GM21390 (cell line): ENCODE results near the gene TRAPPC8.
"Not testable (repeated sequence)": the region's sequence is repeated elsewhere in the genome, so short reads cannot be mapped to it uniquely, and the experiment has no call there.

Experiments
- ATAC-seq: cut with Tn5 transposase; IDR thresholded peaks from one replicate; pipeline ENCODE4 v1.9.1; 2021; ENCODE audit not compliant: unreplicated experiment

The TRAPPC8 gene

GRCh38 chr18:31942999-31943877, at the start of gene TRAPPC8:
TSS of gene TRAPPC8 (minus strand) at chr18:31943128. CDS start at chr18:31942764, 364 bp downstream.
- peak; percentile 77 for ATAC-seq

- peak; percentile 98 for ATAC-seq
Observed at GRCh38 chr18:31990823-31991222, 47.9 kb upstream of the TRAPPC8 start.

- no peak for ATAC-seq
Observed at GRCh38 chr18:31983976-31984375, 41.0 kb upstream of the TRAPPC8 start.

- no peak for ATAC-seq
Observed at GRCh38 chr18:31983020-31983419, 40.1 kb upstream of the TRAPPC8 start.

- ATAC-seq, result no peak
Observed at GRCh38 chr18:31980863-31981262, 37.9 kb upstream of the TRAPPC8 start.

GRCh38 chr18:31979714-31980113, 36.8 kb upstream of the TRAPPC8 start:
- no peak for ATAC-seq

- no peak for ATAC-seq
Observed at GRCh38 chr18:31978616-31979015, 35.7 kb upstream of the TRAPPC8 start.

GRCh38 chr18:31977270-31977872, 34.4 kb upstream of the TRAPPC8 start:
- no peak for ATAC-seq

GRCh38 chr18:31976242-31976641, 33.3 kb upstream of the TRAPPC8 start:
- no peak for ATAC-seq

GRCh38 chr18:31973929-31974546, 31.1 kb upstream of the TRAPPC8 start:
- ATAC-seq, result no peak

GRCh38 chr18:31970617-31971016, 27.7 kb upstream of the TRAPPC8 start:
- no peak for ATAC-seq

- ATAC-seq, result no peak
Observed at GRCh38 chr18:31965316-31965970, 22.5 kb upstream of the TRAPPC8 start.

GRCh38 chr18:31957728-31958127, 14.8 kb upstream of the TRAPPC8 start:
- no peak for ATAC-seq

- no peak for ATAC-seq
Observed at GRCh38 chr18:31954349-31954748, 11.4 kb upstream of the TRAPPC8 start.

- not testable (repeated sequence) for ATAC-seq
Observed at GRCh38 chr18:31953699-31954098, 10.8 kb upstream of the TRAPPC8 start.

- ATAC-seq, result no peak
Observed at GRCh38 chr18:31952223-31952622, 9.3 kb upstream of the TRAPPC8 start.

GRCh38 chr18:31950583-31950982, 7.7 kb upstream of the TRAPPC8 start:
- ATAC-seq, result no peak

GRCh38 chr18:31948349-31948748, 5.4 kb upstream of the TRAPPC8 start:
- ATAC-seq, result not testable (repeated sequence)

GRCh38 chr18:31946305-31947046, 3.5 kb upstream of the TRAPPC8 start:
- ATAC-seq, result no peak
